ENCODE measurements around the gene IFITM10. TPM values are rescaled to one million over a fixed set of nuclear protein-coding genes. Genes with fewer than 3 reads are reported as not detected.

IFITM10 gene
- total and polyA plus RNA-seq, 9 of the 15 experiments (the other 6 are each of a cell fraction or from before 2014, with no cell fraction given) = 0.08 to 0.13 (median 0.09) TPM; not detected in 6

GRCh38 chr11:1772270-1773130, 22.1 kb upstream of the IFITM10 start (continued):
- no peak for TF ChIP-seq NFATC3 (IDR thresholded peaks at IDR 0.05)
- TF ChIP-seq MIER1 (IDR thresholded peaks at IDR 0.05; ENCODE audit: low read depth) = peak; percentile 70; the same call in 1 of the 2 replicates
- TF ChIP-seq TEAD4 (IDR thresholded peaks at IDR 0.05; ENCODE audit: low read length) = no peak; the same call in 1 of the 2 replicates
- no peak for TF ChIP-seq TEAD4 (CRISPR knock-in tag; IDR thresholded peaks at IDR 0.05; ENCODE audit: borderline replicate concordance)
- TF ChIP-seq SMAD2 (IDR thresholded peaks at IDR 0.05; ENCODE audit: low read depth, low read length) = no peak
- no peak for TF ChIP-seq ZSCAN32 (CRISPR knock-in tag; IDR thresholded peaks at IDR 0.05)
- no peak for TF ChIP-seq ZNF124 (CRISPR knock-in tag; IDR thresholded peaks at IDR 0.05)
- TF ChIP-seq L3MBTL2 (IDR thresholded peaks at IDR 0.05) = no peak
- TF ChIP-seq KLF6 (CRISPR knock-in tag; IDR thresholded peaks at IDR 0.05; ENCODE audit: borderline replicate concordance) = no peak
- peak; percentile 84 for TF ChIP-seq HBP1 (CRISPR knock-in tag; IDR thresholded peaks at IDR 0.05)
- TF ChIP-seq CBX1 (IDR thresholded peaks at IDR 0.05; ENCODE audit: low read depth) = no peak
- TF ChIP-seq ZFP1 (CRISPR knock-in tag; IDR thresholded peaks at IDR 0.05) = no peak
- no peak for TF ChIP-seq MLX (CRISPR knock-in tag; conservative IDR thresholded peaks at IDR 0.05)
- TF ChIP-seq CEBPB (tag; IDR thresholded peaks at IDR 0.05) = no peak
- TF ChIP-seq SUPT5H (IDR thresholded peaks at IDR 0.05) = peak; percentile 27; the same call in 1 of the 2 replicates
- no peak for TF ChIP-seq ZHX1 (conservative IDR thresholded peaks at IDR 0.05; ENCODE audit: low read length)
- TF ChIP-seq E2F5 (CRISPR knock-in tag; IDR thresholded peaks at IDR 0.05) = no peak
- no peak for TF ChIP-seq ZNF778 (CRISPR knock-in tag; IDR thresholded peaks at IDR 0.05)
- no peak for TF ChIP-seq ZNF436 (CRISPR knock-in tag; IDR thresholded peaks at IDR 0.05)
- no peak for TF ChIP-seq ZBED1 (IDR thresholded peaks at IDR 0.05)
- no peak for TF ChIP-seq HMG20B (CRISPR knock-in tag; IDR thresholded peaks at IDR 0.05)
- TF ChIP-seq ZNF24 (IDR thresholded peaks at IDR 0.05) = no peak
- TF ChIP-seq ZC3H11A (IDR thresholded peaks at IDR 0.05; ENCODE audit: low read depth, low read length) = no peak
- no peak for TF ChIP-seq GTF2F1 (IDR thresholded peaks at IDR 0.05; ENCODE audit: low read depth, low read length)
- no peak for TF ChIP-seq BCL6 (CRISPR knock-in tag; IDR thresholded peaks at IDR 0.05)
- TF ChIP-seq SMAD4 (CRISPR knock-in tag; conservative IDR thresholded peaks at IDR 0.05) = 0 out of 2 replicates have a peak, but pooled peaks have one; percentile 51

Data from K562 (cell line).